Mesodermal cell (in vitro differentiated cells): ENCODE measurements around the gene LRRC4B.
"Not testable (repeated sequence)": the region's sequence is repeated elsewhere in the genome, so short reads cannot be mapped to it uniquely, and the experiment has no call there.

Source experiments
- H3K27ac ChIP-seq: 2 replicates; pipeline ENCODE4 v1.7.0; 2013; ENCODE audit warnings: mild to moderate bottlenecking, low read depth, low read length, moderate library complexity; ENCODE audit not compliant: severe bottlenecking
- H3K36me3 ChIP-seq: 2 replicates; pipeline ENCODE4 v1.7.1; 2013; ENCODE audit warnings: mild to moderate bottlenecking, low read length, moderate library complexity; ENCODE audit not compliant: control insufficient read depth, insufficient read depth
- H3K4me1 ChIP-seq: one replicate; pipeline ENCODE4 v1.7.1; 2013; ENCODE audit warnings: mild to moderate bottlenecking, low read length; ENCODE audit not compliant: insufficient read depth, control insufficient read depth, poor library complexity, severe bottlenecking
- H3K4me3 ChIP-seq: 2 replicates; pipeline ENCODE4 v1.7.0; 2013; ENCODE audit warnings: low read length, control low read depth, mild to moderate bottlenecking; ENCODE audit not compliant: insufficient read depth, poor library complexity, severe bottlenecking; ENCODE audit errors: extremely low read depth
- H3K9me3 ChIP-seq: 2 replicates; pipeline ENCODE4 v1.7.1; 2013; ENCODE audit warnings: mild to moderate bottlenecking, low read length, moderate library complexity; ENCODE audit not compliant: control insufficient read depth
- WGBS, 2 experiments: methylation state at CpG; one replicate each; pipeline ENCODE4 v1.1.5; 2013; ENCODE audit warnings: missing lambda C conversion rate in 2 of 2; ENCODE audit not compliant: insufficient coverage in 2 of 2; 5-methylcytosine and 5-hydroxymethylcytosine counted together

The LRRC4B gene

DNA sequence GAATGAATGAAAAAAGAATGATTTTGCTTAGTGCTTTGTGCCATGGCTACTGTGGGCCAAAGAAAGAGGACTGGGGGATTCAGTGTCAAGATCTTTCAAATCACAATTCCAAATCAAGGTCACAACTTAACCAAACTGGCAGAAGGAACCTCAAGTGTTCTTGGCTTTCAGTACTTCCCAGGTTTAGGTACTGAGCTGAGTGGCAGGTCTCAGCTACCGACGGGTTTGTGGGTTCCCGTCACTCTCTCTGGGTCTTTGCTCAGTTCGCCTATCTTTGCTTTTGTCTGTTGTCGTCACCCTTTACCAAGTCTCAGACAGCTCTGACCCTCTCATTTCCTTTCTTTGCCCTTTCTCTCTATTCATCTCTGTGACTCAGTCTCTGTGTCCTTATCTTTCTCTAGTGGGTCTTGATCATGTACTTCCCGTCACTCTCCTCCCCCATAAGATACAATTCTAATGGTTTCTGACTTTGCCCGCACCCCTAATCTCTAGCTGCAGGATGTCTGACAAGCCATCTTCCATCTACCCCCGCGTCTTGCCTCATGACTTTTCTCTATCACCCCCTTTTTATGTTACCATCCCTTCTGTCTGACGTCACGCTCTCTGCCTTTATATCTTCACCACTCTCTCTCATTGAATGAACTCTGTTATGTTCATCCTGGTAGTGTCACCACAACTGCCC, 33.3 kb upstream of the LRRC4B start:
- 72 to 83% methylated on average over 11 of the region's 11 CpGs for WGBS, 2 experiments

GRCh38 chr19:50599427-50599826, 31.2 kb upstream of the LRRC4B start:
- H3K4me1 ChIP-seq: no peaks in the 10 kb centered on the region
- no peaks in the 10 kb centered on the region for H3K36me3 ChIP-seq
- WGBS, 2 experiments: 88 to 91% methylated on average over 7 to 8 of the region's 9 CpGs

More for the DNA sequence above, 33.3 kb upstream of the LRRC4B start:
- Histone ChIP-seq H3K9me3 (peaks cover 8% of the 10 kb centered on the region), H3K4me1 (no peaks in the 10 kb centered on the region), H3K27ac (no peak overlapping the region), H3K4me3 (no peak overlapping the region), H3K36me3 (no peaks in the 10 kb centered on the region)

GRCh38 chr19:50590191-50590590, 22.0 kb upstream of the LRRC4B start:
- WGBS, 2 experiments: 80 to 88% methylated on average over 2 to 3 of the region's 3 CpGs
- Histone ChIP-seq H3K4me1 (no peaks in the 10 kb centered on the region), H3K4me3 (no peak overlapping the region), H3K27ac (no peak overlapping the region), H3K9me3 (peaks cover 3% of the 10 kb centered on the region), H3K36me3 (no peaks in the 10 kb centered on the region)

More at GRCh38 chr19:50599427-50599826, 31.2 kb upstream of the LRRC4B start:
- Histone ChIP-seq H3K4me3 (no peak overlapping the region), H3K9me3 (peaks cover 12% of the 10 kb centered on the region), H3K27ac (no peak overlapping the region)

GRCh38 chr19:50581795-50582660, 13.8 kb upstream of the LRRC4B start:
- not testable (repeated sequence) for H3K27ac ChIP-seq, H3K4me1 ChIP-seq, H3K36me3 ChIP-seq, H3K4me3 ChIP-seq, H3K9me3 ChIP-seq
- WGBS, 2 experiments: 83 to 86% methylated on average over 10 to 13 of the region's 24 CpGs

- Histone ChIP-seq H3K9me3 (peaks cover 9% of the 10 kb centered on the region), H3K4me1 (no peaks in the 10 kb centered on the region), H3K4me3 (no peak overlapping the region), H3K27ac (peak overlapping the region; percentile 81), H3K36me3 (no peaks in the 10 kb centered on the region)
- 86 to 91% methylated on average over 7 to 10 of the region's 13 CpGs for WGBS, 2 experiments
These were observed 12.9 kb upstream of the LRRC4B start for GRCh38 chr19:50580970-50581634.

DNA sequence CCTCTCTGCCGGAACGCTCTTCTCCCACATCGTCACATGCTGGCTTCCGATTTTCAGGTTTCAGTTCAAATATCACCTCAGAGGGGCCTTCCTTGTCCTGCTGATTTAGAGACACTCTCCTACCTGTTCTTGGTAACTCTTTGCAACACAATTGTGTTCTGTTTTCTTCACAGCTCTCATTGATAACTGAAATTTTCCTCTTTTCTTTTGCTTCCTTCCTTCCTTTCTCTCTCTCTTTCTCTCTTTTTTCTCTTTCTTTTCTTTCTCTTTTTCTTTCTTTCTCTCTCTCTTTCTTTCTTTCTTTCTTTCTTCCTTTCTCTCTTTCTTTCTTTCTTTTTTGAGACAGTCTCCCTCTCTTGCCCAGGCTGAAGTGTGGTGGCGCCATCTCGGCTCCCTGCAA, 12.0 kb upstream of the LRRC4B start:
- 81 to 83% methylated on average over 4 to 6 of the region's 6 CpGs for WGBS, 2 experiments
- no peaks in the 10 kb centered on the region for H3K4me1 ChIP-seq
- H3K4me3 ChIP-seq: no peak overlapping the region
- H3K27ac ChIP-seq: peak overlapping the region; percentile 81
- no peaks in the 10 kb centered on the region for H3K36me3 ChIP-seq
- peaks cover 9% of the 10 kb centered on the region for H3K9me3 ChIP-seq

DNA sequence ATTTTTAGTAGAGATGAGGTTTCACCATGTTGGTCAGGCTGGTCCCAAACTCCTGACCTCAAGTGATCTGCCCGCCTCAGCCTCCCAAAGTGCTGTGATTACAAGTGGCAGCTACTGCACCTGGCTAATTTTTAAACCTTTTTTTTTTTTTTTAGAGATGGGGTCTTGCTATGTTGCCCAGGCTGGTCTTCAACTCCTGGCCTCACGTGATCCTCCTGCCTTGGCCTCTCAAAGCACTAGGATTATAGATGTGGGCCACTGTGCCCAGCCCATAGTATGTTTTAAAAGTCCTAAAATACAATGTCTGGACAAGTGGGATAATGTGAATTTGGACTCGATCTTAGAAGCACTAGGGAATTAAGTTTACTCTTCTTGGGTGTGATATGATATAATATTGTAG, 8.5 kb upstream of the LRRC4B start:
- not testable (repeated sequence) for H3K4me3 ChIP-seq, H3K9me3 ChIP-seq, H3K4me1 ChIP-seq, H3K27ac ChIP-seq, H3K36me3 ChIP-seq
- 60 to 89% methylated on average over 1 of the region's 3 CpGs for WGBS, 2 experiments

DNA sequence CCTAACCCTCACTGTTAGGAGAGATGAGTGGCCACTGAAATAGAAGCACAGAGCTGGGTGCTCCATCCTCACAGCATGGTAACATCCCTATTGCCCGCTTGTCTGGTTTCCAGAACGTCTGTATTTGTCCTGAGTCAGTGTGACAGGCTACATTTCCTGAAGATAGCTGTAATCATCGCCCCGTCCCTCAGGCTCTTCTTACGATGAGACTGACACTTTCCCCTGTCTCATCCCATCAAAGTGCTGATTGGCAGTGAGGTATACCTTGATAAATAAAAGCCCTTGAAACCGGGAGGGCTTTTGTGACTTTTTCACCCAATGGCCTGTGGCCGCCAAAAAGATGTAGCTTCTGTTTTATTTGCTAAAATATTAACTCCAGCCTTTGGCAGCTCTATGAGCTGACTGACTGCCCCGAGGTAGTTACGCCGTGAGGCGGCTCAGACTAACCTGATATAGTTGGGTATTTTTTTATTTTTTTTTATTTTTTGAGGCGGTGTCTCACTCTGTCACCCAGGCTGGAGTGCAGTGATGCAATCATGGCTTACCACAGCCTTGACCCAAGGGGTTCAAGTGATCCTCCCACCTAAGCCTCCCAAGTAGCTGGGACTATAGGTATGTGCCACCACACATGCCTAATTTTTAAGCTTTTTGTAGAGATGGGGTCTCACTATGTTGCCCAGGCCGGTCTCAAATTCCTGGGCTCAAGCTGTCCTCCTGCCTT, 5.7 kb upstream of the LRRC4B start:
- Histone ChIP-seq H3K9me3 (peaks cover 4% of the 10 kb centered on the region), H3K4me1 (no peaks in the 10 kb centered on the region), H3K4me3 (no peak overlapping the region), H3K36me3 (no peaks in the 10 kb centered on the region), H3K27ac (no peak overlapping the region)
- WGBS, 2 experiments: 80 to 87% methylated on average over 4 to 7 of the region's 13 CpGs

DNA sequence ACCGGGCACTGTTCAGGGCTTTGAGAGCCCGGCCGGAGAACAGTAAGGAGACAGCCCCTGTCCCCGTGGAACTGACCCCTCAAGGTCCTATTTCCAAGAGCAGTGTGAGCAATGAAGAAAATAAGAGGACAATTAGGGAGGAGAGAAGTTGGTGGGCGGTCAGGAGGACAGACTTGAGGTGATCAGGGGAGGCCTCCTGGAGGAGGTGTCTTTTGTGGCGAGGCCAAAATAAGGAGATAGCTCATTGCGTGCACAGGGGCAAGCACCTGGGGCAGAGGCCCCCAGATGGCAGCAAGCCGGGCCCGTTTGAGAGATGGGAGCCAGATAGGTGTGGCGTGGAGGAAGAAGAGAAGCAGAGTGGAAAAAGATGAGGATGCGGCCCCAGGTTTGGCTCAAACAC, 2.8 kb upstream of the LRRC4B start:
- Histone ChIP-seq H3K36me3 (no peaks in the 10 kb centered on the region), H3K4me3 (no peak overlapping the region), H3K4me1 (no peaks in the 10 kb centered on the region), H3K9me3 (peaks cover 4% of the 10 kb centered on the region), H3K27ac (no peak overlapping the region)
- WGBS, 2 experiments: 82 to 85% methylated on average over 4 to 10 of the region's 11 CpGs

GRCh38 chr19:50569938-50570540, 1.8 kb upstream of the LRRC4B start:
- Histone ChIP-seq H3K4me1 (peaks cover 3% of the 10 kb centered on the region), H3K4me3 (no peak overlapping the region), H3K9me3 (peaks cover 4% of the 10 kb centered on the region), H3K36me3 (no peaks in the 10 kb centered on the region), H3K27ac (no peak overlapping the region)
- 85 to 87% methylated on average over 16 to 18 of the region's 19 CpGs for WGBS, 2 experiments
